ENCODE data around the gene TMEM95. TPM values are rescaled to one million over a fixed set of nuclear protein-coding genes. Genes with fewer than 3 reads are reported as not detected.
A peak's percentile ranks its signal among the peaks of the same experiment; 100 is the strongest.

TMEM95 gene
- polyA plus RNA-seq, 1 donor (not counting 4 experiments of a cell fraction or from before 2014, with no cell fraction given), result not detected

GRCh38 chr17:7392696-7393612, 38.0 kb downstream of the TMEM95 start:
- no peaks in the 10 kb centered on the region for H3K27me3 ChIP-seq (ENCODE audit: control insufficient read depth, extremely low read depth, insufficient read depth, low read length)
- dilution Hi-C loops (cut with MboI; ENCODE audit: extremely low pct_ligation_motif_present, low sequenced_read_pairs), result no loop called here
- peak overlapping the region; percentile 83 to 90 (median 89) for H3K4me3 ChIP-seq (ENCODE audit: control insufficient read depth in 2 of 3, extremely low read depth in 1 of 3, insufficient read depth in 2 of 3, low read depth in 1 of 3, low read length in 3 of 3)
- peaks cover 27% of the 10 kb centered on the region for H3K79me2 ChIP-seq (ENCODE audit: control insufficient read depth, insufficient read depth, low read length)
- H4K20me1 ChIP-seq (ENCODE audit: control insufficient read depth, extremely low read depth, insufficient read depth, low read length), result peaks cover 1% of the 10 kb centered on the region
- no peak for DNase-seq (ENCODE audit: low read depth, low spot score)
- H3K9me3 ChIP-seq (ENCODE audit: control insufficient read depth, low read depth, low read length), result no peaks in the 10 kb centered on the region
- TF ChIP-seq EZH2 (IDR thresholded peaks at IDR 0.05; ENCODE audit: low read length) (no peak), CTCF (optimal IDR thresholded peaks at IDR 0.05 in 1 of 3, IDR thresholded peaks at IDR 0.05 in 1 of 3, conservative IDR thresholded peaks at IDR 0.05 in 1 of 3; ENCODE audit: extremely low read depth in 1 of 3, insufficient read depth in 2 of 3, low read length in 3 of 3) (no peak)
- peaks cover 11% of the 10 kb centered on the region for H3K4me1 ChIP-seq (ENCODE audit: control insufficient read depth, extremely low read depth, insufficient read depth, low read length)
- H3K36me3 ChIP-seq (ENCODE audit: control insufficient read depth in 2 of 2, extremely low read depth in 1 of 2, insufficient read depth in 2 of 2, low read length in 2 of 2), result peaks cover 31 to 43% of the 10 kb centered on the region in 2 experiments
- peak overlapping the region; percentile 80 for H3K9ac ChIP-seq (ENCODE audit: control insufficient read depth, extremely low read depth, insufficient read depth, low read length)
- peak overlapping the region; percentile 77 for H3K4me2 ChIP-seq (ENCODE audit: control insufficient read depth, extremely low read depth, insufficient read depth, low read depth, low read length)
- FAIRE-seq, result no peak
- H2AFZ ChIP-seq (ENCODE audit: control insufficient read depth, low read length), result no peak overlapping the region
- no peaks in the 10 kb centered on the region for H3K9me1 ChIP-seq (ENCODE audit: control insufficient read depth, extremely low read depth, insufficient read depth, low read length)
- no peak overlapping the region for H3K27ac ChIP-seq (ENCODE audit: control insufficient read depth, insufficient read depth, low read length)

- dilution Hi-C loops (cut with MboI; ENCODE audit: extremely low pct_ligation_motif_present, low sequenced_read_pairs), result no loop called here
- no peaks in the 10 kb centered on the region for H4K20me1 ChIP-seq (ENCODE audit: control insufficient read depth, extremely low read depth, insufficient read depth, low read length)
- H3K27ac ChIP-seq (ENCODE audit: control insufficient read depth, insufficient read depth, low read length), result peak overlapping the region; percentile 69
- H3K9me1 ChIP-seq (ENCODE audit: control insufficient read depth, extremely low read depth, insufficient read depth, low read length), result no peaks in the 10 kb centered on the region
- DNase-seq (ENCODE audit: low read depth, low spot score) (no peak), FAIRE-seq (no peak)
- peaks cover 22 to 39% of the 10 kb centered on the region in 2 experiments for H3K36me3 ChIP-seq (ENCODE audit: control insufficient read depth in 2 of 2, extremely low read depth in 1 of 2, insufficient read depth in 2 of 2, low read length in 2 of 2)
- H3K79me2 ChIP-seq (ENCODE audit: control insufficient read depth, insufficient read depth, low read length), result peaks cover 27% of the 10 kb centered on the region
- H2AFZ ChIP-seq (ENCODE audit: control insufficient read depth, low read length), result peak overlapping the region; percentile 66
- TF ChIP-seq CTCF (optimal IDR thresholded peaks at IDR 0.05 in 1 of 3, IDR thresholded peaks at IDR 0.05 in 1 of 3, conservative IDR thresholded peaks at IDR 0.05 in 1 of 3; ENCODE audit: extremely low read depth in 1 of 3, insufficient read depth in 2 of 3, low read length in 3 of 3) (peak in 2 of 3 experiments; percentile 6 to 17), EZH2 (IDR thresholded peaks at IDR 0.05; ENCODE audit: low read length) (no peak)
- H3K9me3 ChIP-seq (ENCODE audit: control insufficient read depth, low read depth, low read length), result no peaks in the 10 kb centered on the region
- H3K9ac ChIP-seq (ENCODE audit: control insufficient read depth, extremely low read depth, insufficient read depth, low read length), result peak overlapping the region; percentile 80
- no peaks in the 10 kb centered on the region for H3K27me3 ChIP-seq (ENCODE audit: control insufficient read depth, extremely low read depth, insufficient read depth, low read length)
- H3K4me1 ChIP-seq (ENCODE audit: control insufficient read depth, extremely low read depth, insufficient read depth, low read length), result peaks cover 11% of the 10 kb centered on the region
- peak overlapping the region; percentile 83 to 90 (median 89) for H3K4me3 ChIP-seq (ENCODE audit: control insufficient read depth in 2 of 3, extremely low read depth in 1 of 3, insufficient read depth in 2 of 3, low read depth in 1 of 3, low read length in 3 of 3)
- peak overlapping the region; percentile 77 for H3K4me2 ChIP-seq (ENCODE audit: control insufficient read depth, extremely low read depth, insufficient read depth, low read depth, low read length)
These were observed 38.9 kb downstream of the TMEM95 start for GRCh38 chr17:7393613-7394451.

Data from keratinocyte (primary cell).